NCI-H82 treated with DMSO at 0.1 percent for 48 hours (cell line): Measurements from ENCODE around the gene DBI.
"Not testable (repeated sequence)": the region's sequence is repeated elsewhere in the genome, so short reads cannot be mapped to it uniquely, and the experiment has no call there.

ENCODE experiments used
- DNase-seq: peaks from one replicate; lab custom pipeline; 2025; ENCODE audit not compliant: unreplicated experiment; lab: John Stamatoyannopoulos, UW

DBI gene

DNA sequence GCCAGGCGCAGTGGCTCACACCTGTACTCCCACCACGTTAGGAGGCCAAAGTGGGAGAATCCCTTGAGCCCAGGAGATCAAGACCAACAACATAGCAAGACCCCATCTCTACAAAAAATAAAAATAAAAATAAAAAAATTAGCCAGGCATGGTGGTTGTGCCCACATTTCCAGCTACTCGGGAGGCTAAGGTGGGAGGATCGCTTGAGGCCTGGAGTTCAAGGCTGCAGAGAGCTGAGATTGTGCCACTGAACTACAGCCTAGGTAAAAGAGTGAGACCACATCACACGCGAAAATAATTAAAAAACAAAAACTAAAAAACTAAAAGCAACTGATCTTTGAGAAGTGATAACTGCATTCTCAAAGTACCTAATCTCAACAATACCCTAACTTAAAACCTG lies 2.0 kb upstream of the DBI start:
- DNase-seq, result no peak

DNA sequence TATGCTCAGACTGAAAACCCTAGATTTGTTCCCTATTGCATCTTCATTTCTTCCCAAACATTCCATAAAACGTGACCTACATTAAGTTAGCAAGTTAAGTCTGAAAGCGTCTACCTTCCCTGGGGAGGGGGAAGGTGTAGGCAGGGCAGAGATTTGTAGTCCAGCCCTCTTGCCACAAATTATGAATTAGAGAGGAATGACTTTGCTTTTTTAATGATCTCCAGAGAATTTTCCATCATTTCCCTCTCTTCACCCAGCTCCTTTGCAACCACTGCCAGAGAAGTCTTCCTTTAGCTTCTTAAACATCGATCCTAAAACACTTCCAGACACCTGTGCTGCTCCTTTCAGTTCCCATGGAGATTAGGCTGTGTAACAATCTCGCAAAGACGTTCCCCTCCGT lies 1.3 kb upstream of the DBI start:
- no peak for DNase-seq

- no peak for DNase-seq
Observed at GRCh38 chr2:119366161-119366648, 572 bp upstream of the DBI start.

DNA sequence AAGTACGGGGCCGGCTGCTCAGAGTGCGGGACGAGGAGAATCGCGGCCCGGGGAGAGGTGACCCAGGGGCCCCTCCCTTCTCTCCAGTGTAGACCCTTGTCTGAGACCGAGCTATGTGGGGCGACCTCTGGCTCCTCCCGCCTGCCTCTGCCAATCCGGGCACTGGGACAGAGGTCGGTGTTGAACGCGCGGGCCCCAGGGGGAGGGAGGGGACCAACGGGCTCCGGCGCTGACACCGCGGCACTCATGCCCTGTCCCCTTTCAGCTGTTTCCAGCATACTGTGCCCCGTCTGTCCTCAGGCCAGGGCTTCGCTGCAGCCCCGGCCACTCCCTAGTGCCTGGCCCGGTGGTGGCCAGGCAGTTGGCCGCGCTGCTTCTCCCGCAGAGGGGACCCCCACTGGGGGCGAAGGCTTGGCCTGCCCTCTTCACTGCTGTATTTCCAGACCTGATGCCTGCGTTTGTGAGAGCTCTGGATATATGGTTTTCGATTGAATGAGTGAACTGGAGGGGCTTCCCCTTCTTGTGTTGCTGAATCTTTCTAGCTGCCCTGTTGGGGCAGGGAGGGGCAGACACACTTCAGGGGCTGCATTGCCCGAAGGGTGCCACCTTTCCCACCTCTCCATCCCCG lies 809 bp downstream of the DBI start:
- no peak for DNase-seq

DNA sequence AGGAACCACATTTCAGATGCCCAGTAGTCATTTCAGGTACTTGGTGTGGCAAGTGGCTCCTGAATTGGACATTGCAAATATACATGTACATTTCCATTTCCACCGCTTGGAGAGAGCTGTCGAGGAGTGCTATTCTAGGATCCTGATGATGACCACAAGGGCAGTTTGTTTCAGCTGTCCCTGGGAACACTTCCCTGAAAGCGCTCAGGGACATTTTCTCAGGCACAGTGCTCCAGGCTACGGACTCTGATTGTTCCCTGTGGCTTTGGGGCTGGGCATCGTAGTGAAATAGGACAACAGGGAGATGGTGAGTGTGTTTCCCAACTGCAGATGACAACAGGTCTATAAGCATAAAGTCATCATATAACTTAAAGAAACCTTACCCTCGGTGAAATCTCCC lies 3.1 kb downstream of the DBI start:
- DNase-seq, result no peak

GRCh38 chr2:119371111-119371510 lies 4.3 kb downstream of the DBI start:
- no peak for DNase-seq

- no peak for DNase-seq
Observed at GRCh38 chr2:119372778-119373568, 6.2 kb downstream of the DBI start.

DNA sequence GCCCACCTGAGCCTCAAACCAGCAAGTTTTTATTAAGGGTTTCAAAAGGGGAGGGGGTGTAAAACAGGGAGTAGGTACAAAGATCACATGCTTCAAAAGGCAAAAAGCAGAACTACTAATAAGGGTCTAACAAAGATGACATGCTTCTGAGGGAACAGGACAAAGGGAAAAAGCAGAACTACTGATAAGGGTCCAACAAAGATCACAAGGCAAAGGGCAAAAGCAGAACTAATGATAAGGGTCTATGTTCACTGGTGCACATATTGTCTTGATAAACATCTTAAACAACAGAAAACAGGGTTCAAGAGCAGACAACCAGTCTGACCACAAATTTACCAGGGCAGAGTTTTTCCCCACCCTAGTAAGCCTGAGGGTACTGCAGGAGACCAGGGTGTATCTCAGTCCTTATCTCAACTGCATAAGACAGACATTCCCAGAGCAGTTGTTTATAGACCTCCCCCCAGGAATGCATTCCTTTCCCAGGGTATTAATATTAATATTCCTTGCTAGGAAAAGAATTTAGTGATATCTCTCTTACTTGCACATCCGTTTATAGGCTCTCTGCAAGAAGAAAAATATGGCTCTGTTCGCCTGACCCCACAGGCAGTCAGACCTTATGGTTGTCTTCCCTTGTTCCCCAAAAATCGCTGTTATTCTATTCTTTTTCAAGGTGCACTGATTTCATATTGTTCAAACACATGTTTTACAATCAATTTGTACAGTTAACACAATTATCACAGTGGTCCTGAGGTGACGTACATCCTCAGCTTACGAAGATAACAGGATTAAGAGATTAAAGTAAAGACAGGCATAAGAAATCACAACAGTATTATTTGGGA lies 7.3 kb downstream of the DBI start:
- DNase-seq, result not testable (repeated sequence)

DNA sequence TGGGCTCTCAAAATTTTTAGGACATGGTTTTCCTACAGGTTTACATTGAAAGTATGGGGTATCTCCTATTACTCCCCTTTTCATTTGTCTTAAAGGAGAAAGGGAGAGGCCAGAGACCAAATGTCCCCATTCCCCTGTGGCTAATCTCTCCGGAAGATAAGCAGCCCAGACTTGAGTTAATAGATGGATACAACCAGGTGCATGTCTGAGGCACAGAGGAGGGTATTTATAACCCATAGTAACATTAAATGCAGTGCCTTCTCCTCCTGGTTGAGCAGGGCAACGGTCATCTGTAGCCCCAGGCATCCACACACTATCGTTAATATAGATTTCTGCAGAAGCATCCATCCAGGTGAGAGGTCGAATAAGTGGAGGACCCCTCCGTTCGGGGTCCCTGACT lies 9.6 kb downstream of the DBI start:
- DNase-seq, result peak; percentile 15

DNA sequence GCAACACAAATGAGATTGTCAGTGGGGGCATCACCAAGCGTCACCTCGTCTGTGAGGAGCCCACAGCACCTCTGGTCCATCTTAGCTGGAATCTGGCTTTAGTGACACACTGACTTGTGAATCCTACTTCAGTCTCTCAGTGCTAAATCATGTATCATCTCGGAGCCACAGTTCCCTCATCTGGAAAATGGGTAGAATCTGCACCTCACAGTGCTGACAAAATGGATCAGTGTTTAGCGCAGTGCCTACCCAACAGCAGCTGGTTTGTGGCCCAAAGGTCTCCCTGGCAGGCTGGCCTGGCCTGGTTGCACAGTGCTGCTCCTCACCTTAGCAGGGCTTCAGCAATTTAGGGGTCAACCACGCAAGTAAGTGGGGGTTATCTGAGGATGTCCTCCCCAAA lies 10.0 kb downstream of the DBI start:
- DNase-seq, result no peak

- DNase-seq, result peak; percentile 16
Observed at GRCh38 chr2:119377294-119377992, 10.7 kb downstream of the DBI start.

DNA sequence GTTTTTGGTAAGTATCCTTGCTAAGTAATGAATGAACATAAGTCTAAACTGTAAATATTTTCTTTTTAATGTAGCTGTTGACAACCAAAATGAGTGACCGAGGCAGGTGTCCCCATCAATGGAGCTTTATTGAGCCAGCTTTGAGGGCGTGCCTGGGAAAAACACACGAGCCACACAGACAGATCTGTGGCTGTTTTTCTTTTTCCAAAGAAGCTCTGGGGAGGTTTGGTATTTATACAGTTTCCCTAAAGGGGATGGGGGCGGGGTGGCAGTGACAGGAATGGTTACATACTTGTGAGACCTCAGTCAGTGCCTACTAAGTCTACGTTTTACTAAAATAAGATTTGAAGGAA lies 11.2 kb downstream of the DBI start:
- DNase-seq, result no peak

DNA sequence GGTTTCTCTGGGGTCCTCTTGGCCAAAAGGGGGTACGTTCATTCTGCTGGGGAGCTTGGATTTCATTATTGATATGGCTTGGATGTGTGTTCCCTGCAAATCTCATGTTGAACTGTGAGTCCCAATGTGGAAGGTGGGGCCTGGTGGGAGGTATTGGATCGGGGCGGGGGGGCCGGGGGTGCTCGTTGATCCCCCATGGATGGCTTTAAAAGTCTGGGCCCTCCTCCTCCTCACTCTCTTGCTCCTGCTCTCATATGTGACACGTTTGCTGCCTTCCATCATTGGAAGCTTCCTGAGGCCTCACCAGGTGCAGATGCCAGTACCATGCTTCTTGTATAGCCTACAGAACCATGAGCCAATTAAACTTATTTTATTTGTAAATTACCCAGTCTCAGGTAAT lies 11.8 kb downstream of the DBI start:
- DNase-seq, result no peak

- DNase-seq, result peak; percentile 91
Observed at GRCh38 chr2:119383410-119384140, 16.8 kb downstream of the DBI start.

DNA sequence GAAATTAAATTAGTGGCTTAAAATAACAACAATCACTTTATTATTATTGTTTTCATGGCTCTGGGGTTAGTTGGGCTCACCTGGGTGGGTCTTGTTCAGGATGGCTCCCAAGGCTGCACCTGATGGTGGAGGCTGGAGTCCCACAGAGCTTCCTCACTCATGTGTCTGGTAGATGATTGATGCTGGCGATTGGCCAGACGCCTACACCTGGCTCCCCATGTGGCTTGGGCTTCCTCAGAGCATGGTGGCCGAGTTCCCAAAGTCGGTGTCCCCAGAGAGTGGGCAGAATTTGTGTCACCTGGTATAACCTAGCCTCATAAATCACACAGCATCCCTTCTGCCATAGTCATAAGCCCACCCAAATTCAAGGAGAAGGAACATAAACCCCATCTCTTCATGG lies 18.2 kb downstream of the DBI start:
- no peak for DNase-seq

DNA sequence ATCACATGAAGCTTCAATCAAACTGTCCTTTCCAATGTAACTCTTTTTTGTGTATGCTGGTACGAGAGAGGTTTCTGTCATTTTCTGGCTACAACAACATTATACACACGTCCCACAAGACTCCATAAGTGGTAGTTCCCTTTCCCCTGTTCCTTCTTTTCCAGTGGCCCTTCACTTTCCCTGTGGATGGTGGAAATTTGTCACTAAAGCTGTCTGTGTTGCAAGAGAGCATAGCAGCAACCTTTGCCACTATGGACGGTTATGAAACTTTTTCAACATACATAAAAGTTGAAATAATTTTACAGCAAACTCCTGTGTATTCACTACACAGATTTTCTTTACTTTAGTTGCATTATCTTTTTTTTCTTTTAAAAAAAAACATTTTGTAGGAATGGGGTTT lies 18.7 kb downstream of the DBI start:
- no peak for DNase-seq

DNA sequence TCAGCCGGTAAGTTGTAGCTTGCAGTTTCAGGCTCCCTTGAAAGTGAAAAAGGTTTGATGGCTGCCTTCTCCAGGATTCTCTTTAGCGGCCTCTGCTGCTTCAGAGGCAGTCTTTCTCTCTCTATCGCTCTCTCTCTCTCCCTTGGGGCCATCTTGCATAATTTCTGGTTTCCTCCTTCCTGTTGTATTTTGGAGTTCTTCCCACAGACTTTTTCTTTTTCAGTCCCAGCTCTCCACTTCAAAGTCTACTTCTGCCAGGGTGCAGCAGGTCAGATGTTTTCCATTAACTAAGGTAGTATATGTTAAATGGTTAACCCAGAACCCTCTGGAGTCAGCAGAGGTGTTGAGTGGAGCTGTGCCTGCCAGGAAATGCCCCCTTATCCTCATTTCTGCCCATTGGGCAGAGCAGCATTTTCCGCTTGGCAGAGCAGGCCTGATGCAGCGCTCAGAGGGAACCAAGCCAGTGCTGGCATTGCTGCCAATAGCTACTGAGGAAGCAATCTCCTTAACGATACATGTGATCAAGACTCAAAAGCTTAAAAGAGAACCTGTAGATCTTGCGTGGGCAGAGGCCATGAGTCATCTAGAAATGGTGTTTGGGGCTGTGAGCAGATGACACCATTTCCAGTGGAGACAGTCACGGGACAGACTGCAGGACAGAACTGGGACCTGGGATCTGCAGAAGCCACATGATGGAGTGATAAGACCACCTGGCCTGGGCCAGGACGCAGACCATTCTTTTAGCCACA lies 20.8 kb downstream of the DBI start:
- DNase-seq, result no peak

GRCh38 chr2:119389615-119390306 lies 23.0 kb downstream of the DBI start:
- no peak for DNase-seq
